ENCODE data around the gene IRAK2. TPM values are rescaled to one million over a fixed set of nuclear protein-coding genes. Genes with fewer than 3 reads are reported as not detected.

The IRAK2 gene
- total and polyA plus RNA-seq, 2 of the 8 experiments (the other 6 are each of a cell fraction or from before 2014, with no cell fraction given), result 1.5 TPM

DNA sequence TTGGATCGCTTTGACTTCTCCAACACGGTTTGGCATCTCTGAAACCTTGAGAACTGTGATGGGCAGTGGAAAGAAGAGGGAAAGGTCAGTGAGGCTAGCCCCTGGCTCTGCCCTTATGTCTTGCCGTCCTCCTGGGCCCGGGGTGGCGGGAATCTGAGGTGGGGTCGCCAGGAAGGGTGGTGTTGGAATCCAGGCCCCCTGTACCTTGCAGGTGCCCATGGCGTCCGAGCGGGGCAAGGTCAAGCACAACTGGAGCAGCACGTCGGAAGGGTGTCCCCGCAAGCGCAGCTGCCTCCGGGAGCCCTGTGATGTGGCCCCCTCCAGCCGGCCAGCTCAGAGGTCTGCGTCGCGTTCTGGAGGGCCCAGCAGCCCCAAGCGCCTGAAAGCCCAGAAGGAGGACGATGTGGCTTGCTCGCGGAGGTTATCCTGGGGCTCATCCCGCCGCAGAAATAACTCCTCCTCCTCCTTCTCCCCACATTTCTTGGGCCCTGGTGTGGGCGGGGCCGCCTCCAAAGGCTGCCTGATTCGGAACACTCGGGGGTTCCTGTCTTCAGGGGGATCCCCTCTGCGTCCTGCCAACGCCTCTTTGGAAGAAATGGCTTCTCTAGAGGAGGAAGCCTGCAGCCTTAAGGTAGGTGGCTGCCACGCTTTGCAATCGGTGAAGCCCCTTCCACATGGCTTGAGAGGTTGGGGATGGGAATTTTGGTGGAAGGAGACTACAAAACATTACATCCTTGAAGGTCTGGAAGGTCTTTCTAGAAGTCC is 84.4 kb downstream of the IRAK2 start (continued):
- TF ChIP-seq, protein P1, sequence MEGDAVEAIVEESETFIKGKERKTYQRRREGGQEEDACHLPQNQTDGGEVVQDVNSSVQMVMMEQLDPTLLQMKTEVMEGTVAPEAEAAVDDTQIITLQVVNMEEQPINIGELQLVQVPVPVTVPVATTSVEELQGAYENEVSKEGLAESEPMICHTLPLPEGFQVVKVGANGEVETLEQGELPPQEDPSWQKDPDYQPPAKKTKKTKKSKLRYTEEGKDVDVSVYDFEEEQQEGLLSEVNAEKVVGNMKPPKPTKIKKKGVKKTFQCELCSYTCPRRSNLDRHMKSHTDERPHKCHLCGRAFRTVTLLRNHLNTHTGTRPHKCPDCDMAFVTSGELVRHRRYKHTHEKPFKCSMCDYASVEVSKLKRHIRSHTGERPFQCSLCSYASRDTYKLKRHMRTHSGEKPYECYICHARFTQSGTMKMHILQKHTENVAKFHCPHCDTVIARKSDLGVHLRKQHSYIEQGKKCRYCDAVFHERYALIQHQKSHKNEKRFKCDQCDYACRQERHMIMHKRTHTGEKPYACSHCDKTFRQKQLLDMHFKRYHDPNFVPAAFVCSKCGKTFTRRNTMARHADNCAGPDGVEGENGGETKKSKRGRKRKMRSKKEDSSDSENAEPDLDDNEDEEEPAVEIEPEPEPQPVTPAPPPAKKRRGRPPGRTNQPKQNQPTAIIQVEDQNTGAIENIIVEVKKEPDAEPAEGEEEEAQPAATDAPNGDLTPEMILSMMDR (IDR thresholded peaks at IDR 0.05; ENCODE audit: control extremely low read depth in 1 of 3, insufficient read depth in 1 of 3, low read depth in 1 of 3, low read length in 3 of 3), result no peak
- TF ChIP-seq NRF1 (IDR thresholded peaks at IDR 0.05; ENCODE audit: low read depth, low read length) (no peak), TEAD4 (IDR thresholded peaks at IDR 0.05; ENCODE audit: low read depth, low read length) (no peak), SIN3A (conservative IDR thresholded peaks at IDR 0.05 in 1 of 2, IDR thresholded peaks at IDR 0.05 in 1 of 2; ENCODE audit: low read depth in 1 of 2, low read length in 2 of 2) (peak in 1 of 2 experiments; percentile 29; a peak in 1 of 4 replicates), POU5F1 (IDR thresholded peaks at IDR 0.05; ENCODE audit: low read depth, low read length) (no peak), SP1 (IDR thresholded peaks at IDR 0.05; ENCODE audit: low read depth, low read length) (no peak), CBX5 (IDR thresholded peaks at IDR 0.05; ENCODE audit: low read depth, low read length) (no peak), POLR2AphosphoS5 (IDR thresholded peaks at IDR 0.05; ENCODE audit: low read depth, low read length) (peak; percentile 49; the same call in 1 of the 2 replicates), SIX5 (IDR thresholded peaks at IDR 0.05; ENCODE audit: low read depth, low read length) (no peak), BACH1 (IDR thresholded peaks at IDR 0.05; ENCODE audit: low read length) (no peak), CHD1 (IDR thresholded peaks at IDR 0.05; ENCODE audit: low read depth, low read length) (no peak), JUND (IDR thresholded peaks at IDR 0.05; ENCODE audit: low read length) (no peak), SP4 (IDR thresholded peaks at IDR 0.05; ENCODE audit: low read length) (no peak), CBX8 (IDR thresholded peaks at IDR 0.05; ENCODE audit: borderline replicate concordance, low read depth, low read length) (no peak), CTBP2 (IDR thresholded peaks at IDR 0.05; ENCODE audit: borderline replicate concordance, insufficient read depth, insufficient read length, low read length) (no peak), E2F6 (IDR thresholded peaks at IDR 0.05) (peak; percentile 49), RAD21 (IDR thresholded peaks at IDR 0.05 in 1 of 2, conservative IDR thresholded peaks at IDR 0.05 in 1 of 2; ENCODE audit: low read depth in 2 of 2, low read length in 2 of 2) (no peak), RNF2 (IDR thresholded peaks at IDR 0.05; ENCODE audit: borderline replicate concordance, low read depth, low read length, missing control alignments, poor library complexity, severe bottlenecking) (peak; percentile 30), BCL11A (IDR thresholded peaks at IDR 0.05; ENCODE audit: low read depth in 2 of 2, low read length in 2 of 2) (no peak), SAP30 (IDR thresholded peaks at IDR 0.05; ENCODE audit: insufficient read depth, insufficient replicate concordance, low read length) (peak; percentile 83)

Data from H1 (cell line).